Measurements from ENCODE around the gene LSAMP.

LSAMP gene

GRCh38 chr3:116019254-116019763 is 426.0 kb downstream of the LSAMP start:
- DNase-seq (ENCODE audit: low read depth): no peak

GRCh38 chr3:116018646-116019045 is 426.6 kb downstream of the LSAMP start:
- no peak for DNase-seq (ENCODE audit: low read depth)

DNA sequence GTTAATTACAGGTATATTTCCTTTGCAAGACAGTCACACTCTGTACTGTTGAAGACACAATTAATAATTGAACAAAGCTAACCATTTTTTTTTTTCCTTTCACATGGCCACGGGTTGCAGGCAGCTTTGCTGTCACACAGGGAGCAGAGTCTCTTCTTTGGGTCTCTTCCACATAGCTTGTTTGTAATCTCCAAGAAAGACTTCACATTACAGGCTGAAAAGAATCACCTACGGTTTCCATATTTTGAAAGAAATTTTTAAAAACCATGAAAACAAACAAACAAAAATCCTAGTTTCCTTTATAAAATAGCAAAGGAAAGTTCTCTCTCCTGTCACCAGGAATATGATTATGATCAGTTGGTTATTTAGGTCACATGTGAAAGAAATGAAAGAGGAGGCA is 429.4 kb downstream of the LSAMP start:
- no peak for DNase-seq (ENCODE audit: low read depth)

DNA sequence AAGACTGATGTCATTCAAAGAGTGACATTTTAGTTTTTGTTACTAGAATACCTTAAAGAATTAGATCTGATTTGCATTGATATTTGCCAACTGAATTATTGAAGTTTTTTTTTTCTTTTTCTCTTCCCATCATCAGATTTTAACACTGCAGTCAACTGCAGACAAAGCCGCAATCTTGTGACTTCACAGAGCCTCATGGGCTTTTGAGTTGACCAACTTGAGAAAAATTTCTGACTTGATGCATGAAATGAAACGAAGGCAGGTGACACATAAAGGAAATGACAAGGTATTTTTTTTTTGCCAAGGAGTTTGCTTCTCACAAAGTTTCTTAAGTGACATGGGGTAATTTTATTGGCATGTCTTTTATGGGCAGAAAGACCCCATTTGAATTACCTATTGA is 438.3 kb downstream of the LSAMP start:
- no peak for DNase-seq (ENCODE audit: low read depth)

- no peak for DNase-seq (ENCODE audit: low read depth)
Observed at GRCh38 chr3:116005404-116005803, 439.9 kb downstream of the LSAMP start.

- no peak for DNase-seq (ENCODE audit: low read depth)
Observed at GRCh38 chr3:116002235-116002634, 443.1 kb downstream of the LSAMP start.

GRCh38 chr3:116001151-116001621 is 444.1 kb downstream of the LSAMP start:
- no peak for DNase-seq (ENCODE audit: low read depth)

DNA sequence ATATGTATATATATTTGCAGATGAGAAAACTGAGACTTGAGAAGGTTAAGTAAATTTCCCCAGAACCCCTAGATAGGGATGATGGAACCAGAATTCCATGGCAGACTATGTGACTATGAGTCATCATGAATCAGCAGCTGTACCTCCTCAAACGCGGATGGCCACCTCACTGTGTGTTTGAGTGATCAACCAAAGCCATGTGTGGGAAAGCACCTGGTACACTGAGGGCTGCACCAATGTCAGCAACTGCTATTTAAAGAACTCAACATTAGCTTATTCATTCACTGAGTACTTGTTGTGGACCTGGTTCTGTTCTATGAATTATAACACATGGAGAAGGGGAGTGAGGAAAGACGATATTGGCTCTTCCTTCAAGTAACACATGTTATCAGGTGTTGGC is 445.0 kb downstream of the LSAMP start:
- no peak for DNase-seq (ENCODE audit: low read depth)

DNA sequence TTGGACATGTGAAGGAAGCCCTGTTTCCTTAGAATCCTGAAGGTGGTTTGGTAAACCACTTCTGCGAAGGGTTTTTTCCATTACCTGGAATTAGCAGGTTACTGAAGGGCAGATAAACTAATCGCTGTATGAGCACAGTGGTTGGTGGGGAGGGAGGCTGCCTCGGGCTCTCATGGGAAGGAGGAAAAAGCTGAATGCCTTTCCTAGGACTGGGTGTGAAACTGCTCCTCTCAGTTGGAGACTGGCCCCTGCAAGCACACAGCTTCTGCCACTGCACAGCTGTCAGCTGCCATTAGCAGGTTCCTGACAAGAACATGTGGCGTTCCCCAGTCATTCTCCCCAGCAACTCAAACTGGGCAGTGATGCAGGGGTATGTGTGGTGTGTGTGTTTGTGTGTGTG is 445.7 kb downstream of the LSAMP start:
- DNase-seq (ENCODE audit: low read depth): no peak

DNA sequence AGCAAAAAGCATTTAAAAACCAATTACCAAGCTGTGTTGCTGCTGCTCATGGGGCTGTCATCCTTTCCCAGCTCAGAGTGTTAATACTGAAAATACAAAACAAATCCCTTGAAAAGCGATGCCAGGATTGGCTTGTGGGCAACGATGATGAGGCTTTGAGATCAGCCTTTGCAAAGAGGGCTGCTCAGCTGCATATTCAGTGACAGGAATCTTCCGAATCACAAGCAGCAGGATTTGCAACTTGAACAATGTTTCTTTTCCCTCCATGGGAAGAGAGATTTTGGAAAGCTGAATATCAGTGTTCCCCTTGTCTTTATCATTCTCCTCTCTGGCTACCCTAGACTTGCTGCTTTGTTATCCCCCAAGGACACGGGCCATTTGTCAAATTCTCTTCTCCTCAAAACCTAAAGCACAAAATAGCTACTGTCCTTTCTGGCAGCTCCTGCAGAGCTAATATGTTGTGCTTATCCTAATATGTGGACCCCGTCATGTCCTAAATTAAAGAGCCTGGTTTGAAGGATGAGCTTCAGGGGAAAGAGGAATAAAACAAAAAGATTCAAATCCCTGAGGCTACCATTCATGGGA is 446.2 kb downstream of the LSAMP start:
- no peak for DNase-seq (ENCODE audit: low read depth)

GRCh38 chr3:115996420-115997108 is 448.7 kb downstream of the LSAMP start:
- no peak for DNase-seq (ENCODE audit: low read depth)

GRCh38 chr3:115990669-115991068 is 454.6 kb downstream of the LSAMP start:
- DNase-seq (ENCODE audit: low read depth): no peak

- no peak for DNase-seq (ENCODE audit: low read depth)
Observed at GRCh38 chr3:115989684-115990421, 455.4 kb downstream of the LSAMP start.

DNA sequence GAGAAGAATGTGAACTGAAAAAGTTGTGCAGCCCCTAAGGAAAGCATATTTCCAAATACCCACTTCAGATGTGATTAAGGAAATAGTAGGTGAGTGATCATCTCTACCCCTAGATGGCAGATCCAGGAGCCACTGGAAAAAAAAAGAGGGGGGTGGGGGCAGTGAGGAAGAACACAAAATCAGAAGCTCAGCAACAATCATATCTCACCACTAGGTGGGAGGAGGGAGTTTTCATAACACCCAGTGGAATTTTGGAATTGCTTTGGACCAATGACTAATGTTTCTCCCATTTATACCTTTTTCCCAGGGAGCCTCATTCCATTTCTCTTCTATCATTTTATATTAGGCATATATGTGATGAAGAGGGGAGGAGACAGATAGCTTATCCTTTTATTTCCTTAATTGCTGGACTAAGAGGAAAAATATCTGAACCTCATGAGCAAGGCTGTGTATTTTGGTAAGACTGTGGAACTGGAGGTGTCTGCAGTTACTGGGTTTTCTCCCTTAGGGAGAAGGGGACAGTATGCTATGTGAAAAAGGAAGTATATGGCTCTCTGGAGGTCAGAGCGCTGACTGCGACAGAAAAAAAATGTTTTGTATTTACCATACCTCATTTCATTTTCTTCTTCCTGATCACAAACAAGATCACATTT is 458.6 kb downstream of the LSAMP start:
- no peak for DNase-seq (ENCODE audit: low read depth)

DNA sequence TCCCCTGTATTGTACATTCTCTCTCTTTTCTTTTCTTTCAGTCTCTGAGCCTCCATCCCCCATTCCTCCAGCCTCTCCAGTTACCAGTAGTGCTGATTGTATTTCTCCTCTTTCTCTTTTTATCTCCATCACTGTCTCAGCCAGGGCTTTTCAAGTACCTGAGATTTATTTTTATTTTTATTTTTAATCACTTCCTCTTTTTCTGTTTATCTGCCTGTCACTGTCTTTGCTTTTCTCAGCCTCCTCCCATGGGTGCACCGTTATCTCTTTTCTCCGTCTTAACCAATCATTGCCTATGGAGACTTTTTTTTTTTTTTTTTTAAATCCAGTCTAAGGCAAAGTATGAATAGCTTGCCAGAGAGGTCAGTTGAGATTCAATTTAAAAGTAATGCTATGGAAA is 462.7 kb downstream of the LSAMP start:
- no peak for DNase-seq (ENCODE audit: low read depth)

- DNase-seq (ENCODE audit: low read depth): no peak
Observed at GRCh38 chr3:115982108-115982507, 463.2 kb downstream of the LSAMP start.

DNA sequence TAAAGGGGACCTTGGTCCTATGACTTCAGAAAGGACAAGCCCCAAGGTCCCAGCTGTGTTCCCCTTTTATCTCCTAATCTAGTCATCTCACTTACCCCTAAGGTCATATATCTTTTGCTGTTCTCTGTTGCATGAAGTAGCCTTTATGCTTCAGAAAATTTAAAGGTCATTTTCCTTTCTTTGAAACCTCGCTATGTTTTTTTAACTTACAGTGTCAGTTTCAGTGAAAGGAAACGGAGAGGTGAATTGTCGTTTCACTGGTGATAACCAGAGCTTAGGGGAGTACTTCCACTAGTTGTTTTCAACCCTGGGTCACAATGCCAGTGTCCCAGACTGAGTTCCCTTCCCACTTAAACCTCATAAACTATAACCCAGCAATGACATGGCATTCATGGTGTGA is 464.6 kb downstream of the LSAMP start:
- no peak for DNase-seq (ENCODE audit: low read depth)

- DNase-seq (ENCODE audit: low read depth): no peak
Observed at GRCh38 chr3:115977866-115978265, 467.4 kb downstream of the LSAMP start.

GRCh38 chr3:115975796-115976195 is 469.5 kb downstream of the LSAMP start:
- DNase-seq (ENCODE audit: low read depth): no peak

DNA sequence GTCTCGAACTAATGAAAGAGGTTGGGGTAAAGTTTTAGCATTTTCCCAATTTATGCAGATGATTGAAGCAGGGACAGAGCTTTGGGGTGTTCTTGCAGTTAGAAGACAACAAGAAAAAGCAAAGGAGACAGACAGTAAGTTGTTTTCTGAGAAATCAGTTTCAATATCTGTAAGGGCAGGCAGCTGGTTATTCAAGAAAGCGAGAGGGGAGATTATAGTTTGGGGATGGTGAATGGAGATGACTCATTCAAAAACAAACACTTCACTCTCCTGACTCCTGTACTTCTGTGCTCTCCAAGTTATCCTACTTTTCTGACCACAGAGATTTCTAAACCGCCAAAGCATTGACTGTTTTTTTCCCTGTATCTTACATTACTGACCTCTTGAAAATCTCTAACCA is 469.9 kb downstream of the LSAMP start:
- DNase-seq (ENCODE audit: low read depth): no peak

- no peak for DNase-seq (ENCODE audit: low read depth)
Observed at GRCh38 chr3:115974940-115975339, 470.3 kb downstream of the LSAMP start.

- DNase-seq (ENCODE audit: low read depth): no peak
Observed at GRCh38 chr3:115968871-115969270, 476.4 kb downstream of the LSAMP start.
